Neural crest cell (in vitro differentiated cells): Measurements from ENCODE around the gene GNAT2. TPM values are rescaled to one million over a fixed set of nuclear protein-coding genes. Genes with fewer than 3 reads are reported as not detected.

Experiments used
- DNase-seq: peaks from one replicate; pipeline ENCODE4 v3.0.0; 2021; ENCODE audit warnings: low read depth, mixed read lengths, low spot score
- H3K27ac Mint-ChIP-seq: one replicate; pipeline ENCODE4 v1.8.0; 2021; ENCODE audit warnings: mild to moderate bottlenecking, mixed read lengths; ENCODE audit not compliant: unreplicated experiment
- H3K27me3 Mint-ChIP-seq: 2 replicates; pipeline ENCODE4 v1.8.0; 2021; ENCODE audit warnings: low read depth, mild to moderate bottlenecking, mixed read lengths
- H3K36me3 Mint-ChIP-seq: 2 replicates; pipeline ENCODE4 v1.8.0; 2021; ENCODE audit warnings: low read depth, mild to moderate bottlenecking, mixed read lengths
- H3K4me1 Mint-ChIP-seq: 2 replicates; pipeline ENCODE4 v1.8.0; 2021; ENCODE audit warnings: mixed read lengths
- H3K4me3 Mint-ChIP-seq: one replicate; pipeline ENCODE4 v1.8.0; 2021; ENCODE audit warnings: mild to moderate bottlenecking, mixed read lengths
- H3K9me3 Mint-ChIP-seq: 2 replicates; pipeline ENCODE4 v1.8.0; 2021; ENCODE audit warnings: mixed read lengths
- total RNA-seq: library from RNA; stranded (reverse); gene quantifications from 2 replicates; pipeline ENCODE4 v1.2.1, GENCODE V29; 2021
- TF ChIP-seq, protein P1 (sequence below): fragments of 200-600 bp; sonication (generic); conservative IDR thresholded peaks from 2 replicates; pipeline ENCODE4 v1.5.0; 2021; ENCODE audit warnings: antibody characterized with exemption, mild to moderate bottlenecking

Gene GNAT2
- total RNA-seq, 1 donor from 2014 or later, result not detected

DNA sequence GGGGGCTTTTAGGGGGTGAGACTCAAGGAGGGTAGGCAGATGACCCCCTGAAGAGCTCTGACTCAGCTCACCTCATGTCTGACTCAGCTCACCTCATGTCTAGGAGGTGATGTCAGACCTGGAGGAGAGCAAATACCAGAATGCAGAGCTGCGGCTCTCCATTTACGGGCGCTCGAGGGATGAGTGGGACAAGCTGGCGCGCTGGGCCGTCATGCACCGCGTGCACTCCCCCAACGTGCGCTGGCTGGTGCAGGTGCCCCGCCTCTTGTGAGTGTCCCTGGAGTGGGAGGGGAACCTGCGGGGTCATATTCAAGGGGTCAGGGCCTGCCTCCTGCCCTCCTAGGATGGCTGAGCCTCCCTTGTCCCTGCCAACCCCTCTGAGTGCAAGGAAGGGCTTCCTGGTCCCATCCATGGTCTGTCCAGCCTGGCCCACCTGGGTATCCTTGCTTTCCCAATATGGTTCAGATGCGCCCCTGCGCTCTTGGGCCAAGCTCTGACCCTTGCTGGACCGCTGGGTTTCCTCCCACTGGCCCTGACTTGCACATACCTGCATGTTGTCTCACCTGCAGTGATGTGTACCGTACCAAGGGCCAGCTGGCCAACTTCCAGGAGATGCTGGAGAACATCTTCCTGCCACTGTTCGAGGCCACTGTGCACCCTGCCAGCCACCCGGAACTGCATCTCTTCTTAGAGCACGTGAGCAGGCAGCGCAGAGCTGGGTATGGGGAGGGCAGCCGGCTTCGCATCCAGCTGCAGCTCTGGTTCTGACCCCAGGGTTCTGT is 9.3 kb upstream of the GNAT2 start:
- TF ChIP-seq, protein P1, sequence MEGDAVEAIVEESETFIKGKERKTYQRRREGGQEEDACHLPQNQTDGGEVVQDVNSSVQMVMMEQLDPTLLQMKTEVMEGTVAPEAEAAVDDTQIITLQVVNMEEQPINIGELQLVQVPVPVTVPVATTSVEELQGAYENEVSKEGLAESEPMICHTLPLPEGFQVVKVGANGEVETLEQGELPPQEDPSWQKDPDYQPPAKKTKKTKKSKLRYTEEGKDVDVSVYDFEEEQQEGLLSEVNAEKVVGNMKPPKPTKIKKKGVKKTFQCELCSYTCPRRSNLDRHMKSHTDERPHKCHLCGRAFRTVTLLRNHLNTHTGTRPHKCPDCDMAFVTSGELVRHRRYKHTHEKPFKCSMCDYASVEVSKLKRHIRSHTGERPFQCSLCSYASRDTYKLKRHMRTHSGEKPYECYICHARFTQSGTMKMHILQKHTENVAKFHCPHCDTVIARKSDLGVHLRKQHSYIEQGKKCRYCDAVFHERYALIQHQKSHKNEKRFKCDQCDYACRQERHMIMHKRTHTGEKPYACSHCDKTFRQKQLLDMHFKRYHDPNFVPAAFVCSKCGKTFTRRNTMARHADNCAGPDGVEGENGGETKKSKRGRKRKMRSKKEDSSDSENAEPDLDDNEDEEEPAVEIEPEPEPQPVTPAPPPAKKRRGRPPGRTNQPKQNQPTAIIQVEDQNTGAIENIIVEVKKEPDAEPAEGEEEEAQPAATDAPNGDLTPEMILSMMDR, result no peak
- peaks cover 3% of the 10 kb centered on the region for H3K36me3 Mint-ChIP-seq
- peaks cover 8% of the 10 kb centered on the region for H3K4me1 Mint-ChIP-seq
- H3K27me3 Mint-ChIP-seq, result no peaks in the 10 kb centered on the region
- no peaks in the 10 kb centered on the region for H3K9me3 Mint-ChIP-seq
- H3K27ac Mint-ChIP-seq, result no peak overlapping the region
- no peak overlapping the region for H3K4me3 Mint-ChIP-seq
- no peak for DNase-seq

DNA sequence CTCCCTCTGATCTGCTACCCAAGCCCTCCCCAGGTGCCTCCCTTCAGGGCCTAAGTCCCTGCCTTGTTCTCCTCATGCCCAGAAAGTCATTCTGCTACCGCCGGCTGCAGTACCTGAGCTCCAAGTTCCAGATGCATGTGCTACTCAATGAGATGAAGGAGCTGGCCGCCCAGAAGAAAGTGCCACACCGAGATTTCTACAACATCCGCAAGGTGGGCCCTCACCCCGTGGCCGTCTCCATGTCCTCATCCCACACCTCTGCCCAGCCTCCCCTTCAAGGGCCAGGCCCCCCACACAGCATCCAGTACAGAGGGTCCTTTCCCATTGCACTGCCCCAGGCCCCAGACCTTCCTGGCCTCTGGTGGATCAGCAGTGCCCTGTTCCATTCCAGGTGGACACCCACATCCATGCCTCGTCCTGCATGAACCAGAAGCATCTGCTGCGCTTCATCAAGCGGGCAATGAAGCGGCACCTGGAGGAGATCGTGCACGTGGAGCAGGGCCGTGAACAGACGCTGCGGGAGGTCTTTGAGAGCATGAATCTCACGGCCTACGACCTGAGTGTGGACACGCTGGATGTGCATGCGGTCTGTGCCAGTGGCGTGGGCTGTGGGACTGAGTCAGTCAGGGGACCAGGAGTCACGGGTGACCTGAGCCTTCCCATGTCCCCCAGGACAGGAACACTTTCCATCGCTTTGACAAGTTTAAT is 8.4 kb upstream of the GNAT2 start:
- TF ChIP-seq, protein P1, result no peak
- no peak overlapping the region for H3K27ac Mint-ChIP-seq
- peaks cover 12% of the 10 kb centered on the region for H3K4me1 Mint-ChIP-seq
- peaks cover 3% of the 10 kb centered on the region for H3K36me3 Mint-ChIP-seq
- no peaks in the 10 kb centered on the region for H3K27me3 Mint-ChIP-seq
- H3K9me3 Mint-ChIP-seq, result no peaks in the 10 kb centered on the region
- no peak for DNase-seq
- H3K4me3 Mint-ChIP-seq, result no peak overlapping the region

DNA sequence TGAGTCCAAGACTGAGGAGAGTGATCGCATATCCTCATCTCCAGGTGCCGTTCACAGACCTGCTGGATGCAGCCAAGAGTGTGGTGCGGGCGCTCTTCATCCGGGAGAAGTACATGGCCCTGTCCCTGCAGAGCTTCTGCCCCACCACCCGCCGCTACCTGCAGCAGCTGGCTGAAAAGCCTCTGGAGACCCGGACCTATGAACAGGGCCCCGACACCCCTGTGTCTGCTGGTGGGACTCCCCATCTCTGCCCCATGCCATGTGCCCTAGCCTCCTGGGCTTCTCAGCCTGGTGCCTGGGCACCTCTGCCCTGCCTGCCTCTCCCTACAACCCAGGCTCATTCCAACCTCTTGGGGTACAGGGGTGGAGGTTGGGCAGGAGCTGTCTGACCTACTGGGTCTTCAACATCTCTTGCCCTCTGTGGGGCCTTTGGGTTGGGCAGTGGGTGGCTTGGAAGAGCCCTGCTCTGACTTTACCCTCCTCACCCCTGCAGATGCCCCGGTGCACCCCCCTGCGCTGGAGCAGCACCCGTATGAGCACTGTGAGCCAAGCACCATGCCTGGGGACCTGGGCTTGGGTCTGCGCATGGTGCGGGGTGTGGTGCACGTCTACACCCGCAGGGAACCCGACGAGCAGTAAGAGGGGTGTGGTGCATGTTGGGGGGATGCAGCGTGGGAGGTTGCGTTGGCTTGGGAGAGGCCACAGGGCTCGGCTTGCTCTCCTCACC is 7.4 kb upstream of the GNAT2 start:
- TF ChIP-seq, protein P1, result no peak
- peaks cover 3% of the 10 kb centered on the region for H3K36me3 Mint-ChIP-seq

DNA sequence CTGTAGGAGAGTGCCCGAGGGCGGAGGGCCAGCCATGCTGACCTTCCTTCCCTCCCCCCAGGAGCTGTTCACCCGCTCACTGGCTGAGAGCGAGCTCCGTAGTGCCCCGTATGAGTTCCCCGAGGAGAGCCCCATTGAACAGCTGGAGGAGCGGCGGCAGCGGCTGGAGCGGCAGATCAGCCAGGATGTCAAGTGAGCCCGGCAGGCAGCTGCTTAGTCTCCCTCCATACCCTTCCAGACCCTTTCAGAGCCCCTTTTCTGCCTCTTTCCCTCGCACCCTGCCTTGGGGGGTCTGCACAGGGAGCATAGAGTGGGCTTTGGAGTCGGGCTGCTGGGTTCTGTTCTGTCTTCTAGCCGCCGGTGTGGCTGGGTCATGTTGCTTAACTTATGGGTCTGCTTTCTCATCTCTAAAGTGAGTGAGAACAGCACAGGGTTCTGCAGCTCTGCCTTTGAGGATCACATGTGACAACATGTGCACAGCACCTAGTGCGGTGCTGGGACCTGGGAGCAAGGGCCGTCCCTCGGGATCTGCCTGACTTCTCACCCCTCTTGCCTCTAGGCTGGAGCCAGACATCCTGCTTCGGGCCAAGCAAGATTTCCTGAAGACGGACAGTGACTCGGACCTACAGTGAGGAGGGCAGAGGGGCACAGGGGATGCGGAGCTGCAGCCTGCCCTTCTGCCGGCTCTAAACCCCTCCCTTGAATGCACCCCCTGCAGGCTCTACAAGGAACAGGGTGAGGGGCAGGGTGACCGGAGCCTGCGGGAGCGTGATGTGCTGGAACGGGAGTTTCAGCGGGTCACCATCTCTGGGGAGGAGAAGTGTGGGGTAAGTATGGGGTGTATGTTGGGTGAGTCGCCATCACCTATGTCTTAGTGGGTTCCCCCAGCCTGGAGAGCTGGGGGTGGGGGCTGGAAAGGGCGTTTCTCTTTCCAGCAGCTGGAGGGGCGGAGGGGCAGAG is 6.5 kb upstream of the GNAT2 start:
- Mint-ChIP-seq H3K4me3 (peak overlapping the region; percentile 18), H3K27me3 (no peaks in the 10 kb centered on the region), H3K36me3 (peaks cover 3% of the 10 kb centered on the region), H3K27ac (peak overlapping the region; percentile 81), H3K4me1 (peaks cover 28% of the 10 kb centered on the region), H3K9me3 (no peaks in the 10 kb centered on the region)
- TF ChIP-seq, protein P1, result no peak
- no peak for DNase-seq

More for the DNA sequence above, 7.4 kb upstream of the GNAT2 start:
- Mint-ChIP-seq H3K27me3 (no peaks in the 10 kb centered on the region), H3K4me1 (peaks cover 22% of the 10 kb centered on the region), H3K27ac (no peak overlapping the region), H3K9me3 (no peaks in the 10 kb centered on the region), H3K4me3 (no peak overlapping the region)
- DNase-seq, result no peak

DNA sequence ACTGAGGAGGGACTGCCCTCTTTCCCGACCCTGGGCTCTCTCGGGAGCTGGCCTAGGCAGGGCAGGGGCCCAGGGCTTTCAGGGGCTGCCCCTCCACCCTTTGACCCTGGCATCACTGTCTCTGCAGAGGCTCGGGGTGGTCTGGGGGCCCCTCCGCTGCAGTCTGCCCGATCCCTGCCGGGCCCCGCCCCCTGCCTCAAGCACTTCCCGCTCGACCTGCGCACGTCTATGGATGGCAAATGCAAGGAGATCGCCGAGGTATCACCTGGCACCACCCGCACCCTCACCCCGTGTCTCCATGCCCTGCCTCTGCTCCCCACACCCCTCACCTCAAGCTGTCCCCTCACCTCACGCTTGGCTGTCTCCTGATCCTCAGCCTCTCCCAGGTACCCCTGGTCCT is 5.8 kb upstream of the GNAT2 start:
- DNase-seq, result no peak
- TF ChIP-seq, protein P1, result no peak
- H3K36me3 Mint-ChIP-seq, result peaks cover 3% of the 10 kb centered on the region
- peaks cover 33% of the 10 kb centered on the region for H3K4me1 Mint-ChIP-seq
- peak overlapping the region; percentile 81 for H3K27ac Mint-ChIP-seq
- no peak overlapping the region for H3K4me3 Mint-ChIP-seq
- no peaks in the 10 kb centered on the region for H3K9me3 Mint-ChIP-seq
- H3K27me3 Mint-ChIP-seq, result no peaks in the 10 kb centered on the region
